ENCODE results near the gene CTSF.

The CTSF gene

GRCh38 chr11:66600219-66600618 is 31.8 kb upstream of the CTSF start:
- TF ChIP-seq CTCF (IDR thresholded peaks at IDR 0.05; ENCODE audit: control extremely low read depth, extremely low read depth, low read depth, missing control alignments), result no peak
- CTCF ChIA-PET, result interaction anchor here (1.4 to 1.6 kb wide), 2 partner anchors 8 to 11 kb away, joined by 3 to 5 read pairs; no protein-coding TSS in a partner anchor
- POLR2A ChIA-PET, result no interaction called here

GRCh38 chr11:66598993-66599392 is 30.6 kb upstream of the CTSF start:
- no peak for TF ChIP-seq CTCF (IDR thresholded peaks at IDR 0.05; ENCODE audit: control extremely low read depth, extremely low read depth, low read depth, missing control alignments)
- ChIA-PET CTCF (interaction anchor here (1.1 to 1.6 kb wide), 2 partner anchors 9 to 79 kb away, joined by 3 to 5 read pairs; no protein-coding TSS in a partner anchor), POLR2A (interaction anchor here (0.6 kb wide), 1 partner anchor 8 kb away, joined by 3 read pairs; no protein-coding TSS in a partner anchor)

More at GRCh38 chr11:66600219-66600618, 31.8 kb upstream of the CTSF start:
- no peak for DNase-seq (ENCODE audit: extremely low spot score)

GRCh38 chr11:66595245-66595904 is 27.0 kb upstream of the CTSF start:
- POLR2A ChIA-PET, result no interaction called here

More at GRCh38 chr11:66598993-66599392, 30.6 kb upstream of the CTSF start:
- no peak for DNase-seq (ENCODE audit: extremely low spot score)

DNA sequence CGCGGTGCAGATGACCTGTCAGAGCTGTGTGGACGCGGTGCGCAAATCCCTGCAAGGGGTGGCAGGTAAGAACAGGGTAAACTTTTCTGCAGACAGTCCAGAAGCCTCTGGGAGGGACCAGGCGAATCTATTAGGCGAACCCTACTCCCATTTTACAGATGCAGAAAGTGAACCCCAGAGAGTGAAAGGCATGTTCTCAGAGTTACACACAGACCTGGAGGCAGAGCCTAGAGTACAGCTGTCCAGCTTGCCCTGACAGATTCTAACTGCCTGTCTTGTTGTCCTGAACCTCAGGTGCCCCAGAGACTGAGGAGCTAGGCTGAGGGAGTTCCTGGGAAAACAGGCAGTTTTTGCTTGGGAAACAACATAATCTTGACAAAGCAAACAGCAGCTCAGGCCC is 25.2 kb upstream of the CTSF start:
- no peak for TF ChIP-seq CTCF (IDR thresholded peaks at IDR 0.05; ENCODE audit: control extremely low read depth, extremely low read depth, low read depth, missing control alignments)
- ChIA-PET POLR2A (interaction anchor here (1.3 kb wide), 1 partner anchor 24 kb away, joined by 3 read pairs; no protein-coding TSS in a partner anchor), CTCF (interaction anchor here (0.9 to 2.4 kb wide), 8 partner anchors 11 to 724 kb away, joined by 3 to 10 read pairs (median 3); partner anchors contain the start of gene MRPL11)
- no peak for DNase-seq (ENCODE audit: extremely low spot score)

More at GRCh38 chr11:66595245-66595904, 27.0 kb upstream of the CTSF start:
- CTCF ChIA-PET, result interaction anchor here (1.1 to 1.5 kb wide), 3 partner anchors 12 to 100 kb away, joined by 3 to 4 read pairs (median 3); no protein-coding TSS in a partner anchor
- no peak for DNase-seq (ENCODE audit: extremely low spot score)
- no peak for TF ChIP-seq CTCF (IDR thresholded peaks at IDR 0.05; ENCODE audit: control extremely low read depth, extremely low read depth, low read depth, missing control alignments)

DNA sequence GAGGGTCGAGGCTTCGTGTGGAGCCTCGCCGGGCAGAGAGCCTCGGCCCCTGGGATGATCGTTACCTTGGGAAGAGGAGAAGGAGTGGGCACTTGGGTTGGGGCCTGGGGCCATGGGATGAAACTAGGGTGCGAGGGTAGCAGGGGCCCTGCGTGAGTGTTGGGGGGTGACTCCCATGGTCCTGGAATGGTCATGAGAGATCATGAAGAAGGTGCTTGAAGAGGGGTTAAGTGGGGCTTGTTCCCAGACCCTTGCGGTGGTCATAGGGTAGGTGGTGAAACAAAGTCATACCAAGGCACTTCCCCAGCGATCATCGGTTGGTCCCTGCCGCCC is 24.9 kb upstream of the CTSF start:
- CTCF ChIA-PET, result interaction anchor here (1.0 to 2.4 kb wide), 12 partner anchors 12 to 725 kb away, joined by 3 to 10 read pairs (median 4); partner anchors contain the start of genes DPP3, MRPL11, RBM14 and RBM4
- no peak for TF ChIP-seq CTCF (IDR thresholded peaks at IDR 0.05; ENCODE audit: control extremely low read depth, extremely low read depth, low read depth, missing control alignments)
- POLR2A ChIA-PET, result interaction anchor here (1.3 kb wide), 1 partner anchor 24 kb away, joined by 3 read pairs; no protein-coding TSS in a partner anchor
- DNase-seq (ENCODE audit: extremely low spot score), result peak; percentile 32

DNA sequence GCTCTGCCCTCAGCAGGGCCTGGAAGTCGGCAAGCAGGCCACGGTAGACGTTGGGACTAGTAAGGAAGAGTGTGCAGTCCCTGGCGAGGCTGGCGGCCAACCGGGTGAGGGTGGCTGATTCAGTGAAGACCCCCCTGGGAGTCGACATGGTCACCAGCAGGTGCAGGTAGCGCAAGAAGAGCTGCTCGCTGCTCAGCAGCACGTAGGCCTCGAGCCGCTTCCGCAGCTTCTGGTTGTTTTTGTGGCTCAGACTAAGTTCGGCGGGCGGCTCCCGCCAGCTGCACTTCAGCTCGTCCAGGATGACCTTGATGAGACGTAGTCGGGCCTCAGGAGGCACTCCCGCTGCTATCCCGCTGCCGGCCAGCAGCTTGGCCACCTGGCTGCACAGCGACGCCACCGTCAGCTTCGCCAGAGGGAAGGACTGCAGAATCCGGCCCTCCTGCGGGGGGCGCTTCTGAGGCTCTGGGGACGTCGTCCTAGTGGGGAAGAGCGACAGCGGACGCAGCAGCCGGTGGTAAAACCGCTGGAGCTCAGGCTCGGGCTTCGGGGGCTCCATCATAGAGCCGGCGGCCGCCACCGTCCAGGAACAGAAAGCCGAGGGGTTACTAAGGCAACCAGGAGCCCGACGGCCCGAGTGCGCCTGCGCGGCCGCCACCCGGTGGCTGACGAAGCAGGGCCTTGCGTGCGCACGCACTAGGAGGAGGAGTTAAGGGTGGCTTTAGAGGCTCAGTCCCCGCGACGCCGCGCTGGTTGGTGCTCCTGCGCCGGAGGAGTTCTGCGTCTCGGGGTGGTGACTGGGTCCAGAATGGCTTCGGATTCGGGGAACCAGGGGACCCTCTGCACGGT is 24.3 kb upstream of the CTSF start, which contains the start of the genes CCDC87 and CCS:
Gene CCDC87 (minus strand): TSS at position 607 of the 846 bp plus-strand sequence. CDS start 48 bp downstream, at position 559.
Gene CCS (plus strand): TSS at position 729 of the 846 bp plus-strand sequence. CDS start 77 bp downstream, at position 806.
- peak; percentile 43 for TF ChIP-seq CTCF (IDR thresholded peaks at IDR 0.05; ENCODE audit: control extremely low read depth, extremely low read depth, low read depth, missing control alignments)
- DNase-seq (ENCODE audit: extremely low spot score), result peak; percentile 100
- ChIA-PET POLR2A (interaction anchor here (0.6 to 1.6 kb wide), 3 partner anchors 25 to 85 kb away, joined by 3 to 6 read pairs (median 3); partner anchors contain the start of gene RBM4B), CTCF (interaction anchor here (1.0 to 2.4 kb wide), 16 partner anchors 12 to 725 kb away, joined by 3 to 10 read pairs (median 4); partner anchors contain the start of genes CTSF, DPP3, MRPL11 and RBM14)

Data from GM10248 (cell line).